Measurements from ENCODE around the gene ESCO1.
A peak's percentile ranks its signal among the peaks of the same experiment; 100 is the strongest.

Gene ESCO1

DNA sequence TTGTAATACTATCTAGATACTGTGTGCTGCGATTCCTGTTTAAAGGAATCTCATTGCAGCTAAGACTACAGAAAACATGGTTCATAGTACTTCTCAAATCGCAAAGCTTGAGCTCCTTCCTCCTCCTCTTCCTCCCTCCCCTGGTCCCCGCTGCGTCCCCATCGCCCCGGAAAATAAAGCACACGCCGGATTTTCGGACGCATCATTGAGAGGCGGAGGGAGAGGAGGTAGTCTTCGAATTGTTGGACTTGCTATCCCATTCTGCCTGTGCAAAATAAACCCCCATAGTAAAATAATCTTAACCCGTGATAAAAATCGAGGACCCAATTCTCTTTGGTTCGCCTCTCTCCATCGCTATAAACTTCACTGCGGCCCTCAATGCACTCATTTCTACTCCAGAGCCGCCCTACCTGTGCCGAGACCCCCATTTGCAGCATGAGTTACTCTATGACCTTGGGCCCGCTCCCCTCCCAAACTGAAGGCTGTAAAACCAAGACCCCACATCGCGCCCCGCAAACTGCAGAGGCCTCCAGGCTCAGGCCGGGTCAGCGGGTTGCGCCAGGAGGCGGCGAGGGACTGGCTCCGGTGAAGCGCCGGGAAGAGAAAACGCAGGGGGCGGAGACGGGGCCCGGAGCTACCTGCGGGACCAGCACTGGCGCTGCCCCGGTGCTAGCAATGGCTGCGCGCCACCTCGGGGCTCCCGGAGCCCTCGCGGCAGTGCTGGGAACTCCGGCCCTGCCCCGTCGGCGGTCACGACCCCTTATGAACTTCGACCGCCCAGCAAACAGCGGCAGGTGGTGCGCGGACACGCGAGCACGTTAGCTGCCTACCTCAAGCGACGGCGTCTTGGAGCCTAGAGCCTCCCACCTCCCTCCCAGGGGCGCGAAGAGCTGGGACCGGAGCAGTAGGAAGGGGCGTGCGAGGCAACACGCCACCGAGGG, 649 bp downstream of the ESCO1 start:
- Histone ChIP-seq H3K27me3 (ENCODE audit: insufficient read depth, low read length) (no peaks in the 10 kb centered on the region), H2AFZ (ENCODE audit: low read length) (no peak overlapping the region), H4K20me1 (ENCODE audit: insufficient read depth, low read length) (no peaks in the 10 kb centered on the region), H3K79me2 (ENCODE audit: insufficient read depth, low read length) (peaks cover 43% of the 10 kb centered on the region), H3F3A (ENCODE audit: insufficient read depth, low read length) (no peaks in the 10 kb centered on the region), H3K36me3 (ENCODE audit: insufficient read depth, low read length) (peaks cover 8% of the 10 kb centered on the region), H3K9ac (ENCODE audit: low read length) (peak overlapping the region; percentile 91), H3K4me3 (ENCODE audit: low read depth, low read length, poor library complexity, severe bottlenecking) (peak overlapping the region; percentile 89), H3K9me3 (ENCODE audit: low read length) (no peaks in the 10 kb centered on the region), H3K27ac (ENCODE audit: low read depth, low read length, poor library complexity, severe bottlenecking) (peak overlapping the region; percentile 95), H3K4me1 (ENCODE audit: insufficient read depth, low read length, severe bottlenecking) (peaks cover 44% of the 10 kb centered on the region), H3K9me2 (ENCODE audit: low read depth, low read length) (no peaks in the 10 kb centered on the region), H3K4me2 (ENCODE audit: low read length) (peak overlapping the region; percentile 83)
- TF ChIP-seq, protein P1, sequence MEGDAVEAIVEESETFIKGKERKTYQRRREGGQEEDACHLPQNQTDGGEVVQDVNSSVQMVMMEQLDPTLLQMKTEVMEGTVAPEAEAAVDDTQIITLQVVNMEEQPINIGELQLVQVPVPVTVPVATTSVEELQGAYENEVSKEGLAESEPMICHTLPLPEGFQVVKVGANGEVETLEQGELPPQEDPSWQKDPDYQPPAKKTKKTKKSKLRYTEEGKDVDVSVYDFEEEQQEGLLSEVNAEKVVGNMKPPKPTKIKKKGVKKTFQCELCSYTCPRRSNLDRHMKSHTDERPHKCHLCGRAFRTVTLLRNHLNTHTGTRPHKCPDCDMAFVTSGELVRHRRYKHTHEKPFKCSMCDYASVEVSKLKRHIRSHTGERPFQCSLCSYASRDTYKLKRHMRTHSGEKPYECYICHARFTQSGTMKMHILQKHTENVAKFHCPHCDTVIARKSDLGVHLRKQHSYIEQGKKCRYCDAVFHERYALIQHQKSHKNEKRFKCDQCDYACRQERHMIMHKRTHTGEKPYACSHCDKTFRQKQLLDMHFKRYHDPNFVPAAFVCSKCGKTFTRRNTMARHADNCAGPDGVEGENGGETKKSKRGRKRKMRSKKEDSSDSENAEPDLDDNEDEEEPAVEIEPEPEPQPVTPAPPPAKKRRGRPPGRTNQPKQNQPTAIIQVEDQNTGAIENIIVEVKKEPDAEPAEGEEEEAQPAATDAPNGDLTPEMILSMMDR (IDR thresholded peaks at IDR 0.05; ENCODE audit: low read length), result no peak
- TF ChIP-seq EZH2 (IDR thresholded peaks at IDR 0.05; ENCODE audit: borderline replicate concordance, low read length), result no peak

DNA sequence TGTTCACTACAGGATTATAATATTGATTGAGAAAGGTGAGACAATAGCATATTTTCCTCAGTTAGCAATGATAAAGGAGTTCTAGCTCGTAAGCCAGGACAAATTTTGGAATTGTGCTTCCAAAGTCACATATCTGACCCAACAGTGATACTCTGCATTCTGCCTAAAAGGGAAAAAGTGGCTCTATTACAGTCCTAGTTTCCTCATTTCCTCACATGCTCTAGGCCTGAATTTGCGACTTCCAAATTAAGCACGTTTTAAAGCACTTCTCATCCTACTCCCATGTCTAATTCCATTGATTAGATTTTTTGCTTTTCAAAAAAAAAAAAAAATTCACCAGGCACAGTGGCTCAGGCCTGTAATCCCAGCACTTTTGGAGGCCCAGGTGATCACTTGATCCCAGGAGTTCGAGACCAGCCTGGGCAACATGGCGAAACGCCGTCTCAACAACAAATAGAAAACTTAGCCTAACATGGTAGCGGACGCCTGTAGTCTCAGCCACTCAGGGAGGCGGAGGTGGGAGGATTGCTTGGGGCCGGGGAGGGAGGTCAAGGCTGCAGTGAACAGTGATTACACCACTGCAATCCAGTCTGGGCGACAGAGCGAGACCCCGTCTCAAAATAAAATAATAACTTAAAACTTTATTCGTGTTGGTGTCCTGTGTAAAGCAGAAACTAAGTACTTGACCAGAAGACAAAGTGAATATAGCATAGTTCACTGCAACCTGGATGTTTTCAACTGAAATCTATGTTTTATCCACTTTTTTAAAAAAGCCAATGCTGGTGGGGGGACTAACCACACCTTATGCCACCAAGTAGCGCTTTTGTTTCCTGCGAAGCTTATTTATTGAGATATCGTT, 1.5 kb downstream of the ESCO1 start:
- H3K27ac ChIP-seq (ENCODE audit: low read depth, low read length, poor library complexity, severe bottlenecking), result peak overlapping the region; percentile 95
- H3K4me1 ChIP-seq (ENCODE audit: insufficient read depth, low read length, severe bottlenecking), result peaks cover 40% of the 10 kb centered on the region
- peaks cover 52% of the 10 kb centered on the region for H3K79me2 ChIP-seq (ENCODE audit: insufficient read depth, low read length)
- H2AFZ ChIP-seq (ENCODE audit: low read length), result no peak overlapping the region
- no peaks in the 10 kb centered on the region for H3F3A ChIP-seq (ENCODE audit: insufficient read depth, low read length)
- peak overlapping the region; percentile 91 for H3K9ac ChIP-seq (ENCODE audit: low read length)
- H3K27me3 ChIP-seq (ENCODE audit: insufficient read depth, low read length), result no peaks in the 10 kb centered on the region
- TF ChIP-seq, protein P1 (IDR thresholded peaks at IDR 0.05; ENCODE audit: low read length), result no peak
- TF ChIP-seq EZH2 (IDR thresholded peaks at IDR 0.05; ENCODE audit: borderline replicate concordance, low read length), result no peak
- H3K9me2 ChIP-seq (ENCODE audit: low read depth, low read length), result no peaks in the 10 kb centered on the region
- peaks cover 16% of the 10 kb centered on the region for H3K36me3 ChIP-seq (ENCODE audit: insufficient read depth, low read length)
- H4K20me1 ChIP-seq (ENCODE audit: insufficient read depth, low read length), result no peaks in the 10 kb centered on the region
- H3K9me3 ChIP-seq (ENCODE audit: low read length), result no peaks in the 10 kb centered on the region; the same call in 1 of the 2 replicates
- H3K4me3 ChIP-seq (ENCODE audit: low read depth, low read length, poor library complexity, severe bottlenecking), result peak overlapping the region; percentile 89
- H3K4me2 ChIP-seq (ENCODE audit: low read length), result peak overlapping the region; percentile 83

DNA sequence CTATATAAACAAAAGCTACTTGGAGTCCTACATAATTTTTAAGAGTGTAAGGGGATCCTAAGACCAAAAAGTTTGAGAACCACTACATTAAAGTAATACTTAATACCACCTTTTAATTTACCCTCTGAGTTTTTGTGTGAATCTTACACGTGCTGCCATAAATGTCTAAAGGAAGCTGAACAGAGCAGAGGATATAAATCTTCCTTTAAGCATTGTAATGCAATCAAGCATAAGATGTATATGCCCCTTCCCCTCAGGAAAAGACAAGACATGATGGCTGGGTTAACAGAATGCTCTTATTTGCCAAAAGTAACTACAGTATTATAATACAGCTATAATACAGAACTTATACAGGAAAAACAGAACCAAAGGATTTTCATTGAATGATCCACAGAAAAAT, 2.9 kb downstream of the ESCO1 start:
- peaks cover 58% of the 10 kb centered on the region for H3K79me2 ChIP-seq (ENCODE audit: insufficient read depth, low read length)
- TF ChIP-seq, protein P1 (IDR thresholded peaks at IDR 0.05; ENCODE audit: low read length), result no peak
- TF ChIP-seq EZH2 (IDR thresholded peaks at IDR 0.05; ENCODE audit: borderline replicate concordance, low read length), result no peak
- peak overlapping the region; percentile 89 for H3K4me3 ChIP-seq (ENCODE audit: low read depth, low read length, poor library complexity, severe bottlenecking)
- H3K4me2 ChIP-seq (ENCODE audit: low read length), result peak overlapping the region; percentile 83
- peaks cover 23% of the 10 kb centered on the region for H3K36me3 ChIP-seq (ENCODE audit: insufficient read depth, low read length)
- H3K27ac ChIP-seq (ENCODE audit: low read depth, low read length, poor library complexity, severe bottlenecking), result no peak overlapping the region
- no peak overlapping the region for H2AFZ ChIP-seq (ENCODE audit: low read length)
- no peaks in the 10 kb centered on the region; the same call in 1 of the 2 replicates for H3K9me3 ChIP-seq (ENCODE audit: low read length)
- H3F3A ChIP-seq (ENCODE audit: insufficient read depth, low read length), result no peaks in the 10 kb centered on the region
- H3K4me1 ChIP-seq (ENCODE audit: insufficient read depth, low read length, severe bottlenecking), result peaks cover 38% of the 10 kb centered on the region
- H3K9ac ChIP-seq (ENCODE audit: low read length), result peak overlapping the region; percentile 31; the same call in 1 of the 2 replicates
- H3K9me2 ChIP-seq (ENCODE audit: low read depth, low read length), result no peaks in the 10 kb centered on the region
- no peaks in the 10 kb centered on the region for H3K27me3 ChIP-seq (ENCODE audit: insufficient read depth, low read length)
- H4K20me1 ChIP-seq (ENCODE audit: insufficient read depth, low read length), result no peaks in the 10 kb centered on the region
